ENCODE data around the gene ACSL3.

Gene ACSL3

GRCh38 chr2:222860740-222861410 is at the start of gene ACSL3:
ACSL3 (plus strand) TSS chr2:222861036; CDS start chr2:222908773, 47,737 bp downstream.
- peak; percentile 82 to 93 for DNase-seq (ENCODE audit: low read depth in 1 of 2, low spot score in 1 of 2)
- in situ Hi-C loops (cut with HindIII; ENCODE audit: low pct_unique_long_range_greater_than_20kb, low sequenced_read_pairs), result no loop called here
- no peak for TF ChIP-seq JUND (IDR thresholded peaks at IDR 0.05; ENCODE audit: low read depth)

DNA sequence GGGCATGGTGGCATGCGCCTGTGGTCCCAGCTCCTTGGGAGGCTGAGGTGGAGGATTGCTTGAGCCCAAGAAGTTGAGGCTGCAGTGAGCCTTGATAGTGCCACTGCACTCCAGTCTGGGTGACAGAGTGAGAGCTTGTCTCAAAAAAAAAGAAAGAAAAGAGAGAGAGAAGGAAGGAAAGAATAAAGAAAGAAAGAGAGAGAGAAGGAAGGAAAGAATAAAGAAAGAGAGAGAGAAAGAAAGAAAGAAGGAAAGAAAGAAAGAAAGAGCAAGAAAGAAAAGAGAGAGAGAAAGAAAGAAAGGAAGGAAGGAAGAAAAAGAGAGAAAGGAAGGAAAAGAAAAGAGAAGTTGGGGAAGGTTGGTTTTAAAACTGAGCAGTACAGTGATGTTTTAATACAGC is 49.0 kb upstream of the ACSL3 start:
- in situ Hi-C loops (cut with HindIII; ENCODE audit: low pct_unique_long_range_greater_than_20kb, low sequenced_read_pairs), result no loop called here
- no peak for DNase-seq (ENCODE audit: low read depth in 1 of 2, low spot score in 1 of 2)

GRCh38 chr2:222813177-222813843 is 47.5 kb upstream of the ACSL3 start:
- in situ Hi-C loops (cut with HindIII; ENCODE audit: low pct_unique_long_range_greater_than_20kb, low sequenced_read_pairs), result no loop called here
- TF ChIP-seq JUND (IDR thresholded peaks at IDR 0.05; ENCODE audit: low read depth), result no peak
- DNase-seq (ENCODE audit: low read depth in 1 of 2, low spot score in 1 of 2), result no peak

More for the DNA sequence above, 49.0 kb upstream of the ACSL3 start:
- no peak for TF ChIP-seq JUND (IDR thresholded peaks at IDR 0.05; ENCODE audit: low read depth)

GRCh38 chr2:222819722-222820333 is 41.0 kb upstream of the ACSL3 start:
- TF ChIP-seq JUND (IDR thresholded peaks at IDR 0.05; ENCODE audit: low read depth), result no peak
- DNase-seq (ENCODE audit: low read depth in 1 of 2, low spot score in 1 of 2), result no peak
- in situ Hi-C loops (cut with HindIII; ENCODE audit: low pct_unique_long_range_greater_than_20kb, low sequenced_read_pairs), result no loop called here

DNA sequence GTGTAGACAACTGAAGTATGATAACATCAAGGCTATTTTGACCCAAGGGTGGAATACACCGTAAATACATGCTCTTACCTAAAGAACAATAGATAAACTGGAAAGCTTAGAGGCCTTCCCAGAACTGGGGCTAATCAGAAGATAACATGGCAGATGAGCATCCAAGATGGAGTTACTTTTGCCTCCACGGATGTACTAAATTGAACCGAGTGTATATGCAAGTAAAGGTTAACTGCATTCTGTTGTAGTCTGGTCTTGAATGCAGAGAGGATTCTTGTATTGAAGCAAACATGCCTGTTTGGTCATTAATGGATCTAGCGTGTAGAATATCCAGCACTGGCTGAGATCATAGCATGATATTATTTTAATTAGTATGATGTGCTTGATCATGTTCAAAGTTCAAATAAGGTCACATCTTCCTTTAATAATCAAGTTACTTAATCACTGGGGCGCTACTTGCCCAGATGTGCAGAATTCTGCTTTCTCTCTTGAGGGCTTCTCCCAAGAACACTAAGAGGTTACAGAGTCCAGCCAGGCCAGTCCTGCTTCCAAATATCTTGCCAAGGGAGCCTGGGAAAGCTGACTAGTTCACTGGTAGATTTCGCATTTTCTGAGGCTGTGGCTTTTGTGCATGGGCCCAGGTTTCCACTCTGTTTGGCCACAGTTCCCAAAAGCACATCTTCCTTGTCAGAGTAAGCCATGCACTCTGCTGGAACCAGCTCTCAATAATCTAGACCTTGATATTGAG is 37.5 kb upstream of the ACSL3 start:
- in situ Hi-C loops (cut with HindIII; ENCODE audit: low pct_unique_long_range_greater_than_20kb, low sequenced_read_pairs), result no loop called here
- DNase-seq (ENCODE audit: low read depth in 1 of 2, low spot score in 1 of 2), result no peak
- no peak for TF ChIP-seq JUND (IDR thresholded peaks at IDR 0.05; ENCODE audit: low read depth)

DNA sequence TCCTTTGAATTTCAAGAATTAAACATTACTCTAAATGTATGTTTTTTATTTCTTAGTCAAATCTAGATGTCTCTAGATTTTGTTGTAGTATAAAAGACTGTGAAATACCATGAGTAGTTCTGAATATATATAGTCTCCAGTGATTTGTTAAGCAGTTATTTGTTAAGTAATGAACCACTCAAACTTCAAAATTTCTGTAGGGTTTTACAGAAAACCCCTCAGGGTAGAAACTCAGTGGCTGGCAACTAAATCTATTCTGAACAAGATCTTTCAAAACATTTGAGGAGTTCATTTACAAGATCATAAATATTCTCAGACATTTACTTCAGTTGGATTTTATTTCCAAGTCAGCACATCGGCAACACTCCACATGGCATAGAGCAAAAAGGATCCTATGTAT is 35.8 kb upstream of the ACSL3 start:
- in situ Hi-C loops (cut with HindIII; ENCODE audit: low pct_unique_long_range_greater_than_20kb, low sequenced_read_pairs), result no loop called here
- no peak for TF ChIP-seq JUND (IDR thresholded peaks at IDR 0.05; ENCODE audit: low read depth)
- no peak for DNase-seq (ENCODE audit: low read depth in 1 of 2, low spot score in 1 of 2)

GRCh38 chr2:222827417-222827816 is 33.4 kb upstream of the ACSL3 start:
- in situ Hi-C loops (cut with HindIII; ENCODE audit: low pct_unique_long_range_greater_than_20kb, low sequenced_read_pairs), result no loop called here
- DNase-seq (ENCODE audit: low read depth in 1 of 2, low spot score in 1 of 2), result no peak
- no peak for TF ChIP-seq JUND (IDR thresholded peaks at IDR 0.05; ENCODE audit: low read depth)

DNA sequence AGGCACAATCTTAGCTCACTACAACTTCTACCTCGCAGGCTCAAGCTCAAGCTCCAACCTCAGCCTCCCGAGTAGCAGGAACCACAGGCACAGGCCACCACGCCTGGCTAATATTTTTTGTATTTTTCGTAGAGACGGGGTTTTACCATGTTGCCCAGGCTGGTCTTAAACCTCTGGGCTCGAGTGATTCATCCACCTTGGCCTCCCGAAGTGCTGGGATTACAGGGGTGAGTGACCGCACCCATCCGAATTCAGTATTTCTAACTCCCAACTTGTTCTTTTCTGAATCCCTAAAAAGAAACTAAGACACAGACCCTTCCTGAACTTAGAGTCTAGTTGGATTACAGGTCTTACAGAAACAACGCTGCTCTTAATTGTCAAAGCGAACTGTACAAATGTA is 32.3 kb upstream of the ACSL3 start:
- in situ Hi-C loops (cut with HindIII; ENCODE audit: low pct_unique_long_range_greater_than_20kb, low sequenced_read_pairs), result no loop called here
- no peak for DNase-seq (ENCODE audit: low read depth in 1 of 2, low spot score in 1 of 2)
- no peak for TF ChIP-seq JUND (IDR thresholded peaks at IDR 0.05; ENCODE audit: low read depth)

DNA sequence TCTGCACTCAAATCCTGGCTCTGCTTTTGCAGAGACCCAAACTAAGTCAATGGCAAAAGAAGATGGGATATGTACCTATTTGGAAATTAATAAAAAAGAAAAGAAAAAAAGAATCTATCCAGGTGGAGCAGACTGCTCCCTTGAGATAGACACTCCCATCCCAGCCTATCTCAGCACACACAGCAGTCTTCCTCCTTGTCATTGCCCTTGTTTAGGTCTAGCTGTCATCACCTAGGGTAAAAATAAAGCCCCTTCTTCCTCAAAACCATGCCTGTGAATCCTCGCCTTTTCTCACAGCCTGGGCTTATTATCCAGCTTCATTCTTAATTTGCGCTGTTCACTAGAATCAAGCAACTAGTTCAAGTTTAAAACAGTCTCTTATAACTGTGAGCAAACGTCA is 30.7 kb upstream of the ACSL3 start:
- no peak for TF ChIP-seq JUND (IDR thresholded peaks at IDR 0.05; ENCODE audit: low read depth)
- no peak for DNase-seq (ENCODE audit: low read depth in 1 of 2, low spot score in 1 of 2)
- in situ Hi-C loops (cut with HindIII; ENCODE audit: low pct_unique_long_range_greater_than_20kb, low sequenced_read_pairs), result no loop called here

GRCh38 chr2:222833410-222833809 is 27.4 kb upstream of the ACSL3 start:
- no peak for DNase-seq (ENCODE audit: low read depth in 1 of 2, low spot score in 1 of 2)
- TF ChIP-seq JUND (IDR thresholded peaks at IDR 0.05; ENCODE audit: low read depth), result no peak
- in situ Hi-C loops (cut with HindIII; ENCODE audit: low pct_unique_long_range_greater_than_20kb, low sequenced_read_pairs), result no loop called here

- no peak for TF ChIP-seq JUND (IDR thresholded peaks at IDR 0.05; ENCODE audit: low read depth)
- in situ Hi-C loops (cut with HindIII; ENCODE audit: low pct_unique_long_range_greater_than_20kb, low sequenced_read_pairs), result no loop called here
- DNase-seq (ENCODE audit: low read depth in 1 of 2, low spot score in 1 of 2), result peak in 1 of 2 experiments; percentile 21
Observed at GRCh38 chr2:222835143-222835822, 25.6 kb upstream of the ACSL3 start.

DNA sequence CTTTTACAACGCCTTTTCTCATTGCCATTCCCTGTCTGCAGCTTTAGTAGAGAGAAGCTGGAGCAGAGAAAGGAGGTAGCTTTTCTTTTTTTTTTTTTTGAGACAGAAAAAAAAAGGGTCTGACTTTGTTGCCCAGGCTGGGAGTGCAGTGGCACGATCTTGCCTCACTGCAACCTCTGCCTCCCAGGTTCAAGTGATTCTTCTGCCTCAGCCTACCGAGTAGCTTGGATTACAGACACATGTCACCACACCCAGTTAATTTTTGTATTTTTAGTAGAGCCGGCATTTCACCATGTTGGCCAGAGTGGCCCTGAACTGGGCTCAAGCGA is 25.0 kb upstream of the ACSL3 start:
- no peak for TF ChIP-seq JUND (IDR thresholded peaks at IDR 0.05; ENCODE audit: low read depth)
- no peak for DNase-seq (ENCODE audit: low read depth in 1 of 2, low spot score in 1 of 2)
- in situ Hi-C loops (cut with HindIII; ENCODE audit: low pct_unique_long_range_greater_than_20kb, low sequenced_read_pairs), result no loop called here

Measured in T47D (cell line).